Fibroblast of peridontal ligament (primary cell): Measurements from ENCODE around the gene TMEM238.
A peak's percentile ranks its signal among the peaks of the same experiment; 100 is the strongest.
"Not testable (repeated sequence)": the region's sequence is repeated elsewhere in the genome, so short reads cannot be mapped to it uniquely, and the experiment has no call there.

Experiments
- DNase-seq: peaks from one replicate; pipeline ENCODE4 v3.0.0-alpha.2; 2010; ENCODE audit errors: extremely low read depth

TMEM238 gene

GRCh38 chr19:55401390-55401789 lies 17.3 kb upstream of the TMEM238 start:
- DNase-seq = not testable (repeated sequence)

DNA sequence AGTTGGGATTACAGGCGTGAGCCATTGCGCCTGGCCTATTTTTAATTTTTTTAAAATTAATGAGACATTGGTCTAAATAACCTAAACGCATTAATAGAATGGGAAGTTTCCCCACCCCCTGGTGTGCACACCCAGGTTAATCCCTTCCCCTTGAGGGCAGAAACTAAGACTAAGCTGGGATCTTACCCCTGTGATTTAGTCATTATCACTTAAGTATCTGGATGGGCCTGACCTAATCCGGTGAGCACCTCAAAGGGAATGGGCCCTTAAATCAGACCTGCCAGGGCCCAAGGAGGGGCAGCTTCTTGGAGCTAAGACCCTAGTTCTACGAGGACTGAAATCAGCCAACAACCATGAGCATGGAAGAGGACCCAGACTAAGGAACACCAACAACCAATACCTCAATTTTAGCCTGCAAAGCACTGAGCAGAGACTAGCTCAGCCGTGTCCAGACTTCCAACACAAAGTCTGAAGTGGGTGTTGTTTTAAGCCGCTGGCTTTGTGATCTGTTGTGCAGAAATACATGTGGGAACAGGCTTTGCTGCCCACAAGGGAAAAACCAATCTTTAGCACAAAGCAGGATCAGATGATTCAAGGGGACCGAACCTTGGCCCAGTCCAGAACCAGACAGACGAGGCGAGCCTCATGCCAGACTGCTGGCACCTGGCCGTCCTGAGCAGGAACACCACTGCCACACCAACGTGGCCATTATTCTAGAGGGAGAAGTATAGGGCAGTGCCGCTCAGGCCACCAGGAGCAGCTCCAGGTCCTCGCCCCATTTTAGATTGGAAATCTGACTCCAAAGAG lies 16.4 kb upstream of the TMEM238 start:
- no peak for DNase-seq

DNA sequence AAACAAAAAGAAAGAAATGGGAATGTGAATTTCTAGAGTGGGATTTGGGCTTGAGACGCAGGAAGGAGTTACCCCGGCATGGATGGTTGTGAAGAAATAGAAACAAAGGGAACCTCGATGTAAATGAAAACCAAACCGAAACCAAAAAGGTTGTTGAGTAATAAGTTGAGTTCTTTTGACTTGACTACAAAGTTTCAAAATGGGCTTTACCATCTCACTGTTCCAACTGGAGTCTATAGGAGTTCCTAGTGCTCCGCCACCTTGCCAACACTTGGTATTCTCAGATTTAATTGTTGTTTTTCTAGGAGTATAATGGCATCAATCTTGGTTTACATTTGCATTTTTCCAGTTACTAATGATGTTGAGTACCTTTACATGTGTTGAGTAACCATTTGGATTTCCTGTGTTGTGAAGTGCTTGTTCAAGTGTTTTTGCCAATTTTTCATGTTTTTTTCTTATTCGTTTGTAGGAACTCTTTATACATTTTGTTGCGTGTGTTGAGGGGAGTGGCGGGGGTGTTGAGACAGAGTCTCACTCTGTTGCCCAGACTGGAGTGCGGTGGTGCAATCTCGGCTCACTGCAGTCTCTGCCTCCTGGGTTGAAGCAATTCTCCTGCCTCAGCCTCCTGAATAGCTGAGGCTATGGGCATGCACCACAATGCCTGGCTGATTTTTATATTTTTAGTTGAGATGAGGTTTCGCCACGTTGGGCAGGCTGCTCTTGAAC lies 14.3 kb upstream of the TMEM238 start:
- no peak for DNase-seq

- DNase-seq = no peak
These were observed 9.0 kb upstream of the TMEM238 start for GRCh38 chr19:55392820-55393761.

GRCh38 chr19:55391702-55392615 lies 7.9 kb upstream of the TMEM238 start:
- DNase-seq = no peak

DNA sequence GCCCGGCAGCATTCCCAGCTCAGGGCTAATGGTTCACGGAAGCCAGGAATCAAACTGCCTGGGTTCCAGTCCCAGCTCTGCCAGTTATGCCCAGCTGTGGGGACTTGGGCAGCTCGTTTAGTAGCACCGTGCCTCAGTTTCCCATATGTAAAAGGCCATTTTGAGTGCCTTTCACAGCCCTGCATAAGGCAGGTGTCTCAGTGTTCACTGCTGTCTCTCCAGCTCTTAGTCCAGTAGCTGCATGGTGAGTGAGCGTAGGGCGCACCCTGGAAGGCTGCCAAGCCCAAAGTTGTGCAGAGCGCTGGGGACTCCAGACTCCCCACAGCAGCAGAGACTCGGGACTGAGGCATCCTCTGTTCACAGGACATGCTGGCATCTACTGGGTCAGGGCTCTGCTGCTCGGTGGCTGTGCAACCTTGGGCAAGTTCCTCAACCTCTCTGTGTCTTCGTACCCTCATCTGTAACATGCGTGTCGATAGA lies 7.1 kb upstream of the TMEM238 start:
- no peak for DNase-seq

DNA sequence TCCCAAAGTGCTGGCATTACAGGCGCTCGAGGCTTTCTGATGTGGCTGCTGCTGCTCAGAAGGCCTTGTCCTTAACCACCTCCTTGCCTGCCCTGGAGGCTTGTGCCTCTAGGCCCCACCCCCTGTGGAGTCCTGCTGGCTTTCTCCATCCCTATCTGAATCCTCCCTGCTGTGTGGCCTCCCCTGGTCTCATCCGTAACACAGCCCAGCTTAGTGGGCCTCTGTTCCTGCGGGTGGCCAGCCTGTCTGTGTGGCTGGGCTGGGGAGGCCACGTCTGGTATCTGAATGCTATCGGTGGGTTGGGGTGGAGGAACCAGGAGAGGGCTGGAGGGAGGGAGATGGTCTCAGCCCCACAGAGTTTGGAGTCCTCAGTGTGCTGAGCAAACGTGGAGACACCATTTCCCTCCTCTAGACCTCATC lies 6.4 kb upstream of the TMEM238 start:
- no peak for DNase-seq

DNA sequence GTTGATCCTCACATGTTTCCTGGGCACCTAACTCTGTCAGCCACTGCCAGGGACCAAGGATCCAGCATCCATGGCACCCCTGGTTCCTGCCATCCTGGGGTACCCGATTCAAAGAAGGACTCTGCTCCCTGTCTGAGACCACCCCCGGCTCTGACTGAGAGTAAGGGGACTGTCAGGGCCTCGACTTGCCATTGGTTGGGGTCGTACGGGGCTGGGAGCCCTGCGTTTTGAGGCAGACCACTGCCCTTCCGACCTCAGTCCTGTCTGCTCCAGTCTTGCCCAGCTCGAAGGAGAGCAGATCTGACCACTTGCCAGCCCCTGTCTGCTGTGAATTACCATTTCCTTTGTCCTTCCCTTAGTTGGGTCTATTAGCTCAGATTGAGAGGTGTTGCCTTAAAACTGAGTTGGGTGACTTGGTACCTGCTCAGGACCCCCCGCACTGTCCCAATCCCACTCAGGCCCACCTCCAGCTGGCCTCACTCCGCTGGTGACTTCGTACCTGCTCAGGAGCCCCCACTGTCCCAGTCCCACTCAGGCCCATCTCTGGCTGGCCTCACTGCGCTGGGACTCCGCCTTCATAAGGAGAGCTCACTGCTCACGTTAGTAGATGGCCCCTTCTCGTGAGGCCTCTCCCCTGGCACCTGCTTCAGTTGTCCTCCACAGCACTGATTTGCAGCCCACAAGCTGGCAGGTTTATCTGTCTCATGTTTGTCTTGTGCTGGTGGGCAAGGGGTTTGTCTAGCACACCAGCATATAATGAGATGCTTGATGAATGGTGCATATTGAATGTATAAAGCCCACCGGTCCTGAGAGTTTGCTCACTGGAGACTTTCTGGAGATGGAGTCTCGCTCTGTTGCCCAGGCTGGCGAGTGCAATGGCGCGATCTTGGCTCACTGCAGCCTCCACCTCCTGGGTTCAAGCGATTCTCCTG lies 5.6 kb upstream of the TMEM238 start:
- DNase-seq = no peak

DNA sequence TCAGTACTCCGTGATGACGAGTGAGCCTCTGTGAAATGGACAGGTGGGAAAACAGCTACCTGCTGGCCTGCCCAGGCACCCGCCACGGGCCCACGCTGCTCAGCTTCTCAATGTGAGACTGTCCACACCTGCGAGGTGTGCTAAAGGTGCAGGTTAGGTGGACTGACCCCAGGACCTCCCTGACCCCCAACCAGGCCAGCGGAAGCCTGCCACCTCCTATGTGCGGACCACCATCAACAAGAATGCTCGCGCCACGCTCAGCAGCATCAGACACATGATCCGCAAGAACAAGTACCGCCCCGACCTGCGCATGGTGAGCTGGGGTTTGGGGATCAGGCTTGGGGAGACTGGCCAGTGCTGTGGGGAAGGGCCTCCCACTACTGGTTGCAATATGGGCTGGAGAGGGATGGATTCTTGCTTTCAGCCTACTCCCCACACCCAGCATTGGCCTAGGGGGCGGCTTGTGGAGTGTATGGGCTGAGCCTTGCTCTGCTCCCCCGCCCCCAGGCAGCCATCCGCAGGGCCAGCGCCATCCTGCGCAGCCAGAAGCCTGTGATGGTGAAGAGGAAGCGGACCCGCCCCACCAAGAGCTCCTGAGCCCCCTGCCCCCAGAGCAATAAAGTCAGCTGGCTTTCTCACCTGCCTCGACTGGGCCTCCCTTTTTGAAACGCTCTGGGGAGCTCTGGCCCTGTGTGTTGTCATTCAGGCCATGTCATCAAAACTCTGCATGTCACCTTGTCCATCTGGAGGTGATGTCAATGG lies 3.8 kb upstream of the TMEM238 start:
- DNase-seq = no peak

DNA sequence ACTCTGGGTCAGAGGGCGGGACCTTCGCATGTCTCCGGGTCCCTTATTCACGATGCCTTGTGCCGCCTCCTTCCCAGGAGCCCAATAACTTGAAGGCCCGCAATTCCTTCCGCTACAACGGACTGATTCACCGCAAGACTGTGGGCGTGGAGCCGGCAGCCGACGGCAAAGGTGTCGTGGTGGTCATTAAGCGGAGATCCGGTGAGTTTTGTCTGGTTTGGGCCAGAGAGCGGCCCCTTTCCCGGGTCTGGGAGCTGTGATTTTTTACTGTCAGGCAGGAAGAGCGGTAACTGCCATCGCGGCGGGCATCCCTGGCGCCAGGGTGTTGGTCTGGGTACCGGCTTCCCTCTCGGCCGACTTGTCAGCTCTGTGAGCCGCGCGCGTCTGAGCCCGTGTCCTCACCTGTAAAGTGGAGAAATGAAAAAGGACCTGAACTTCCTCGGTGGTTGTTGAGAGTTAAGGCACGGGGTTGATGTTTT lies 2.4 kb upstream of the TMEM238 start:
- no peak for DNase-seq

- DNase-seq = peak; percentile 98
These were observed 1.8 kb upstream of the TMEM238 start, which contains the start of gene RPL28 for GRCh38 chr19:55385724-55386492. TSS of gene RPL28 (plus strand) at chr19:55385932. CDS start at chr19:55386358, 426 bp downstream.

DNA sequence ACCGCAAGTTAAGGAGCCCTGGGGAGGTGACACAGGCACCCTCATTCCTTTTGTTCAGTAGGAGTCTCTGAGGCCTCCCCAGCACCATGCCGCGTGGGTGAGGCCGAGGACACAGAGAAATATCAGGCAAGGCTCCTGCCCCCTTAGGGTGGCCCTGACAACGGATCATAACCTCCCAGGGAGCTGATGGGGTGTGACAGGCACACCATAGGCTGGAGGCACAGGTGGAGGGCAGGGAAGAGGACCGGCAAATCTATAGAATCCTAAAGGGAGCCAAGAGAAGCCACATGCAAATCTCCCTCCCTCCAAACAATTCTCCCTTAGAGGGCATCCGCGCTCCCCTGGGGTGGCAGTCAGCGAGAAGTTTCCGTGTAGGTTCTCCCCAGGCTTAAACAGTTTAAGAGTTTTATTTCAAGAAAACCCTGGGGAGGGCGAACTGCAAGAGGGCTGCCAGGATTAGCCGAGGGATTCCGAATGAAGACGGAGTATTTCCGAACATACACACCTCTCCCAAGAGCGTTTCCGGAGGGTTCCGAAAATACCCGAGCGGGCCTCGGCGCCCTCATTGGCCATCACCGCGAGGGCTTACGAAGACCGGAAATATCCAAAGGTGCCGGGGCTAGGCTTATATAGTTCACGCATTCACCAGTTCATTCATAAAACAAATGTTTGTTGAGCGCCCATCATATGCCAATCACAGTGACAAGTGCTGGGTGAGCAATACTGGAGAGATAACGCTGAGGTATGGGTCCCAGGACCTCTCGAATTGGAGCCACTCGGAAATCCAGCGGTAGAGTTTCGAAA lies 1.0 kb upstream of the TMEM238 start:
- peak; percentile 96 for DNase-seq

- peak; percentile 49 for DNase-seq
These were observed 587 bp downstream of the TMEM238 start for GRCh38 chr19:55383279-55384130.

DNA sequence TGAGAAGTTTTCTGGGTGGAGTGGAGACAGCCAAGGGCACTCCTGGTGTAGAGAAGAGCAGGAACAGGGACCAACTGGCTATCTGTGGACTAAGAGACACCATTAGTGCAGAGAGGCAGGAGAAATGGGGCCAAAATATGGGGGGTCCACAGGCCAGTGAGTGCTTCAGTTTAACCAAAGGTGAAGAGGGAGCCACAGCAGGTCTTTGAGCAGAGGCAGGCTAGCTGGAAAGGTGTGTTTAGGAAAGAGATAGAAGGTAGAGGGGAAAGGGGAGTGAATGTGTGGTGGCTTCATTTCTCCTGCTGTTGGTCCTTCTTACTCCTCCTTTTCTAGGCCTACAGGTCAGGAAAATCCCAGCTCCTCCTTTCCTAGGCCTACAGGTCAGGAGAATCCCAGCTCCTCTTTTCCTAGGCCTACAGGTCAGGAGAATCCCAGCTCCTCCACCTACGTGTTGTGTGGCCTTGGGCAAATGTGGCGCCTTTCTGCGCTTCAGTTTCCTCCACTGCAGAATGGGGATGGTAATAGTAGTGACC lies 1.5 kb downstream of the TMEM238 start:
- DNase-seq = no peak

DNA sequence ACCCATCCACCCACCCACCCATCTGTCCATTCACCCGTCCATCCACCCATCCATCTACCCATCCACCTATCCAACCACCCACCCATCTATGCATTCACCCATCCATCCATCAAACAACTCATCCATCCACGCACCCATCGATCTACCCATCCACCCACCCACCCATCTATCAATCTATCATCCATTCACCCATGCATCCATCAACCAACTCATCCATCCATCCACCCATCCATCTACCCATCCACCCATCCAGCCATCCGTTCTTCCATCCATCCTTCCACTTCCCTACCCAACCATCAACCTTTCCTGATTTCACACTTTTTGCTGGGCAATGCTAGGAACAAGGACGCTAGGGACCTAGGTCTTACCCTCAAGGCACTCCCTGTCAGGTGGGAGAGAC lies 2.1 kb downstream of the TMEM238 start:
- DNase-seq = no peak

GRCh38 chr19:55379174-55379573 lies 4.9 kb downstream of the TMEM238 start:
- DNase-seq = no peak
